ENCODE results near the gene MSX1. TPM values are rescaled to one million over a fixed set of nuclear protein-coding genes. Genes with fewer than 3 reads are reported as not detected.

MSX1 gene
- total and polyA plus RNA-seq, 2 experiments from 2014 or later, result 0.61 TPM; not detected in 1

DNA sequence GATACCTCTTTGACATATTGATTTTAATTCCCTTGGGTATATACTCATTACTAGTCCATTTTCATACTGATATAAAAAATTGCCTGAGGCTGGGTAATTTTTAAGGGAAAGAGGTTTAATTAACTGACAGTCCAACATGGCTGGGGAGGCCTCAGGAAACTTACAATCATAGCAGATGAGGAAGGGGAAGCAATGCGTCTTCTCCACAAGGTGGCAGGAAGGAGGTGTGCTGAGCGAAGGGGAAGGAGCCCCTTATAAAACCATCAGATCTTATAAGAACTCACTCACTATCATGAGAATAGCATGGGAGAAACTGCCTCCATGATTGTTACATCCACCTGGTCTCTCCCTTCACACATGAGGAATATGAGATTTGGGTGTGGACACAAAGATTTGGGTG lies 42.4 kb downstream of the MSX1 start:
- Histone ChIP-seq H3K36me3 (ENCODE audit: insufficient read depth) (no peaks in the 10 kb centered on the region), H3K4me2 (no peak overlapping the region), H3K27ac (ENCODE audit: low read depth) (no peak overlapping the region), H3K4me1 (ENCODE audit: insufficient read depth) (no peaks in the 10 kb centered on the region), H2AFZ (no peak overlapping the region), H3K79me2 (replicated peaks; ENCODE audit: insufficient read depth) (no peaks in the 10 kb centered on the region), H3K27me3 (ENCODE audit: insufficient read depth) (peaks cover 21% of the 10 kb centered on the region; the same call in 1 of the 2 replicates), H3K9me2 (ENCODE audit: insufficient read depth) (0 out of 2 replicates have a peak, but pooled peaks cover 5% of the 10 kb centered on the region), H4K20me1 (replicated peaks; ENCODE audit: insufficient read depth) (no peaks in the 10 kb centered on the region), H3K4me3 (no peak overlapping the region), H3F3A (replicated peaks; ENCODE audit: low read depth) (no peaks in the 10 kb centered on the region)
- no peaks in the 10 kb centered on the region for H3K36me3 Mint-ChIP-seq (ENCODE audit: low read depth)
- no peak overlapping the region for H3K27ac Mint-ChIP-seq
- peak; percentile 72 for ATAC-seq
- TF ChIP-seq ZNF114 (CRISPR knock-in tag; IDR thresholded peaks at IDR 0.05), result no peak
- TF ChIP-seq, protein P1, sequence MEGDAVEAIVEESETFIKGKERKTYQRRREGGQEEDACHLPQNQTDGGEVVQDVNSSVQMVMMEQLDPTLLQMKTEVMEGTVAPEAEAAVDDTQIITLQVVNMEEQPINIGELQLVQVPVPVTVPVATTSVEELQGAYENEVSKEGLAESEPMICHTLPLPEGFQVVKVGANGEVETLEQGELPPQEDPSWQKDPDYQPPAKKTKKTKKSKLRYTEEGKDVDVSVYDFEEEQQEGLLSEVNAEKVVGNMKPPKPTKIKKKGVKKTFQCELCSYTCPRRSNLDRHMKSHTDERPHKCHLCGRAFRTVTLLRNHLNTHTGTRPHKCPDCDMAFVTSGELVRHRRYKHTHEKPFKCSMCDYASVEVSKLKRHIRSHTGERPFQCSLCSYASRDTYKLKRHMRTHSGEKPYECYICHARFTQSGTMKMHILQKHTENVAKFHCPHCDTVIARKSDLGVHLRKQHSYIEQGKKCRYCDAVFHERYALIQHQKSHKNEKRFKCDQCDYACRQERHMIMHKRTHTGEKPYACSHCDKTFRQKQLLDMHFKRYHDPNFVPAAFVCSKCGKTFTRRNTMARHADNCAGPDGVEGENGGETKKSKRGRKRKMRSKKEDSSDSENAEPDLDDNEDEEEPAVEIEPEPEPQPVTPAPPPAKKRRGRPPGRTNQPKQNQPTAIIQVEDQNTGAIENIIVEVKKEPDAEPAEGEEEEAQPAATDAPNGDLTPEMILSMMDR (conservative IDR thresholded peaks at IDR 0.05; ENCODE audit: low read depth in 2 of 2), result peak; percentile 70
- DNase-seq (ENCODE audit: low spot score), result peak; percentile 54
- H3K4me3 Mint-ChIP-seq, result no peak overlapping the region
- H3K4me1 Mint-ChIP-seq, result no peaks in the 10 kb centered on the region
- H3K9me3 Mint-ChIP-seq, result no peaks in the 10 kb centered on the region
- H3K27me3 Mint-ChIP-seq (ENCODE audit: insufficient read depth, low read depth, poor library complexity), result peaks cover 13% of the 10 kb centered on the region

DNA sequence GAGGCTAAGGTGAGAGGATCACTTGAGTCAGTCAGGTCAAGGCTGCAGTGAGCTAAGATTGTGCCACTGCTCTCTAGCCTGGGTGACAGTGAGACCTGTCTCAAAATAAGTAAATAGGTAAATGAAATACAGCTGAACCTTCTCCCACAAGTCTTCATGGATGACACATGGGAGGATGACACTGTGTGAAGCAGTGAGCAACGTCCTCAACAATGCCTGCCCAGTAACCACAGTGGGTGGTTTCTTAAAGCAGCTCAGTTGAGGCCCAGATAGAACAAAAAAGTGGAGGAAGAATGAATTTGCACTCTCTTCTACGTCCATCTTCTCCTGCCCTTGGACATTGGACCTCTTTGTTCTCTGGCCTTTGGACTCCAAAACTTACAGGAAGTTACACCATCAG lies 52.7 kb downstream of the MSX1 start:
- no peak overlapping the region for H3K4me2 ChIP-seq
- H3K36me3 Mint-ChIP-seq (ENCODE audit: low read depth), result no peaks in the 10 kb centered on the region
- ATAC-seq (no peak), DNase-seq (ENCODE audit: low spot score) (no peak)
- H3K4me1 Mint-ChIP-seq, result no peaks in the 10 kb centered on the region
- no peaks in the 10 kb centered on the region for H3K79me2 ChIP-seq (replicated peaks; ENCODE audit: insufficient read depth)
- H3K9me2 ChIP-seq (ENCODE audit: insufficient read depth), result peaks cover 13% of the 10 kb centered on the region; the same call in 1 of the 2 replicates
- H3K27me3 Mint-ChIP-seq (ENCODE audit: insufficient read depth, low read depth, poor library complexity), result peaks cover 1% of the 10 kb centered on the region
- no peaks in the 10 kb centered on the region for H3K4me1 ChIP-seq (ENCODE audit: insufficient read depth)
- no peaks in the 10 kb centered on the region; the same call in 1 of the 2 replicates for H3K27me3 ChIP-seq (ENCODE audit: insufficient read depth)
- H3K4me3 ChIP-seq, result no peak overlapping the region
- H3K27ac ChIP-seq (ENCODE audit: low read depth), result no peak overlapping the region
- H3K9me3 Mint-ChIP-seq, result no peaks in the 10 kb centered on the region; the same call in 1 of the 3 replicates
- no peak overlapping the region for H3K4me3 Mint-ChIP-seq
- H3K36me3 ChIP-seq (ENCODE audit: insufficient read depth), result no peaks in the 10 kb centered on the region
- no peak overlapping the region for H3K27ac Mint-ChIP-seq
- no peaks in the 10 kb centered on the region for H4K20me1 ChIP-seq (replicated peaks; ENCODE audit: insufficient read depth)
- no peak overlapping the region for H2AFZ ChIP-seq
- H3F3A ChIP-seq (replicated peaks; ENCODE audit: low read depth), result no peaks in the 10 kb centered on the region
- TF ChIP-seq STAT1 (IDR thresholded peaks at IDR 0.05; ENCODE audit: unreplicated experiment), result no peak
- TF ChIP-seq, protein P2, sequence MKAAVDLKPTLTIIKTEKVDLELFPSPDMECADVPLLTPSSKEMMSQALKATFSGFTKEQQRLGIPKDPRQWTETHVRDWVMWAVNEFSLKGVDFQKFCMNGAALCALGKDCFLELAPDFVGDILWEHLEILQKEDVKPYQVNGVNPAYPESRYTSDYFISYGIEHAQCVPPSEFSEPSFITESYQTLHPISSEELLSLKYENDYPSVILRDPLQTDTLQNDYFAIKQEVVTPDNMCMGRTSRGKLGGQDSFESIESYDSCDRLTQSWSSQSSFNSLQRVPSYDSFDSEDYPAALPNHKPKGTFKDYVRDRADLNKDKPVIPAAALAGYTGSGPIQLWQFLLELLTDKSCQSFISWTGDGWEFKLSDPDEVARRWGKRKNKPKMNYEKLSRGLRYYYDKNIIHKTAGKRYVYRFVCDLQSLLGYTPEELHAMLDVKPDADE (IDR thresholded peaks at IDR 0.05), result no peak
- no peak for TF ChIP-seq ZNF114 (CRISPR knock-in tag; IDR thresholded peaks at IDR 0.05)
- no peak for TF ChIP-seq NANOG (IDR thresholded peaks at IDR 0.05; ENCODE audit: borderline replicate concordance)
- no peak for TF ChIP-seq JUNB (IDR thresholded peaks at IDR 0.05; ENCODE audit: unreplicated experiment)
- TF ChIP-seq ZNF331 (CRISPR knock-in tag; IDR thresholded peaks at IDR 0.05; ENCODE audit: low read depth), result no peak
- TF ChIP-seq, protein P3, sequence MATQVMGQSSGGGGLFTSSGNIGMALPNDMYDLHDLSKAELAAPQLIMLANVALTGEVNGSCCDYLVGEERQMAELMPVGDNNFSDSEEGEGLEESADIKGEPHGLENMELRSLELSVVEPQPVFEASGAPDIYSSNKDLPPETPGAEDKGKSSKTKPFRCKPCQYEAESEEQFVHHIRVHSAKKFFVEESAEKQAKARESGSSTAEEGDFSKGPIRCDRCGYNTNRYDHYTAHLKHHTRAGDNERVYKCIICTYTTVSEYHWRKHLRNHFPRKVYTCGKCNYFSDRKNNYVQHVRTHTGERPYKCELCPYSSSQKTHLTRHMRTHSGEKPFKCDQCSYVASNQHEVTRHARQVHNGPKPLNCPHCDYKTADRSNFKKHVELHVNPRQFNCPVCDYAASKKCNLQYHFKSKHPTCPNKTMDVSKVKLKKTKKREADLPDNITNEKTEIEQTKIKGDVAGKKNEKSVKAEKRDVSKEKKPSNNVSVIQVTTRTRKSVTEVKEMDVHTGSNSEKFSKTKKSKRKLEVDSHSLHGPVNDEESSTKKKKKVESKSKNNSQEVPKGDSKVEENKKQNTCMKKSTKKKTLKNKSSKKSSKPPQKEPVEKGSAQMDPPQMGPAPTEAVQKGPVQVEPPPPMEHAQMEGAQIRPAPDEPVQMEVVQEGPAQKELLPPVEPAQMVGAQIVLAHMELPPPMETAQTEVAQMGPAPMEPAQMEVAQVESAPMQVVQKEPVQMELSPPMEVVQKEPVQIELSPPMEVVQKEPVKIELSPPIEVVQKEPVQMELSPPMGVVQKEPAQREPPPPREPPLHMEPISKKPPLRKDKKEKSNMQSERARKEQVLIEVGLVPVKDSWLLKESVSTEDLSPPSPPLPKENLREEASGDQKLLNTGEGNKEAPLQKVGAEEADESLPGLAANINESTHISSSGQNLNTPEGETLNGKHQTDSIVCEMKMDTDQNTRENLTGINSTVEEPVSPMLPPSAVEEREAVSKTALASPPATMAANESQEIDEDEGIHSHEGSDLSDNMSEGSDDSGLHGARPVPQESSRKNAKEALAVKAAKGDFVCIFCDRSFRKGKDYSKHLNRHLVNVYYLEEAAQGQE (IDR thresholded peaks at IDR 0.05; ENCODE audit: unreplicated experiment), result no peak
- TF ChIP-seq, protein P1 (conservative IDR thresholded peaks at IDR 0.05; ENCODE audit: low read depth in 2 of 2), result no peak
- no peak for TF ChIP-seq POLR2AphosphoS5 (IDR thresholded peaks at IDR 0.05; ENCODE audit: low read depth)
- TF ChIP-seq CREB1 (CRISPR knock-in tag; IDR thresholded peaks at IDR 0.05; ENCODE audit: low read depth), result no peak

Data from GM23338 (cell line).